CD14-positive monocyte (primary cell): ENCODE measurements around the gene PIP4K2B. TPM values are rescaled to one million over a fixed set of nuclear protein-coding genes. Genes with fewer than 3 reads are reported as not detected.
A peak's percentile ranks its signal among the peaks of the same experiment; 100 is the strongest.

ENCODE experiments used
- DNase-seq, 3 donors: peaks; one replicate each; pipeline ENCODE4 v3.0.0-alpha.2; 2011 to 2022
- H2AFZ ChIP-seq: 2 replicates; pipeline ENCODE4 v1.6.0; 2012; ENCODE audit warnings: mild to moderate bottlenecking, low read depth, low read length, inconsistent platforms; ENCODE audit not compliant: insufficient read depth, poor library complexity, severe bottlenecking
- H3K27ac ChIP-seq, 2 donors: 1 replicate in 1 of 2; 2 replicates in 1 of 2; pipeline ENCODE4 v1.5.1; 2012 to 2013; ENCODE audit warnings: low read length in 2 of 2, control low read depth in 1 of 2, inconsistent platforms in 1 of 2, low read depth in 1 of 2, mild to moderate bottlenecking in 1 of 2
- H3K27me3 ChIP-seq, 2 donors: one replicate each; pipeline versions ENCODE4 v1.6.0 to v1.6.1; 2011 to 2013; ENCODE audit warnings: low read length in 2 of 2; ENCODE audit not compliant: control insufficient read depth in 2 of 2, insufficient read depth in 2 of 2
- H3K36me3 ChIP-seq, 2 donors: replicated peaks in 1 of 2; 1 replicate in 1 of 2; 2 replicates in 1 of 2; pipeline versions ENCODE4 v1.5.1 to v1.6.1; 2012 to 2013; ENCODE audit warnings: low read length in 2 of 2, control low read depth in 1 of 2, inconsistent platforms in 1 of 2, mild to moderate bottlenecking in 1 of 2; ENCODE audit not compliant: insufficient read depth in 2 of 2, control insufficient read depth in 1 of 2
- H3K4me1 ChIP-seq, 2 donors: 1 replicate in 1 of 2; 2 replicates in 1 of 2; pipeline versions ENCODE4 v1.5.1 to v1.6.1; 2012 to 2013; ENCODE audit warnings: low read length in 2 of 2, control low read depth in 1 of 2, inconsistent platforms in 1 of 2, mild to moderate bottlenecking in 1 of 2, moderate library complexity in 1 of 2; ENCODE audit not compliant: insufficient read depth in 2 of 2, control insufficient read depth in 1 of 2
- H3K4me2 ChIP-seq: replicated peaks from 2 replicates; pipeline ENCODE3; 2012; ENCODE audit warnings: low read length, moderate library complexity, mild to moderate bottlenecking; ENCODE audit not compliant: poor library complexity, severe bottlenecking; ENCODE audit errors: extremely low read depth
- H3K4me3 ChIP-seq, 3 experiments: fragments of 200-600 bp in 1 of 3; sonication (generic) in 1 of 3; replicated peaks in 1 of 3; 1 replicate in 2 of 3; 2 replicates in 1 of 3; pipeline ENCODE4 v1.5.1; 2011 to 2013; ENCODE audit warnings: low read length in 3 of 3, mild to moderate bottlenecking in 3 of 3, control low read depth in 2 of 3, low read depth in 2 of 3, inconsistent platforms in 1 of 3, moderate library complexity in 1 of 3
- H3K79me2 ChIP-seq: 2 replicates; pipeline ENCODE4 v1.6.0; 2012; ENCODE audit warnings: mild to moderate bottlenecking, control low read depth, inconsistent platforms, low read length, moderate library complexity; ENCODE audit not compliant: insufficient read depth
- H3K9ac ChIP-seq: 2 replicates; pipeline ENCODE4 v1.6.0; 2017; ENCODE audit warnings: low read length, mild to moderate bottlenecking; ENCODE audit not compliant: insufficient read depth, poor library complexity, severe bottlenecking
- H3K9me3 ChIP-seq, 2 donors: replicated peaks in 1 of 2; 1 replicate in 1 of 2; 2 replicates in 1 of 2; pipeline versions ENCODE4 v1.5.1 to v1.6.1; 2012 to 2013; ENCODE audit warnings: low read length in 2 of 2, control low read depth in 1 of 2; ENCODE audit not compliant: control insufficient read depth in 1 of 2, insufficient read depth in 1 of 2
- H4K20me1 ChIP-seq: 2 replicates; pipeline ENCODE4 v1.6.0; 2012; ENCODE audit warnings: mild to moderate bottlenecking, low read length, control low read depth, moderate library complexity; ENCODE audit not compliant: insufficient read depth
- H3K27ac Mint-ChIP-seq, 7 donors: one replicate each; pipeline ENCODE4 v1.8.0; 2020; ENCODE audit warnings: mild to moderate bottlenecking in 7 of 7, mixed read lengths in 7 of 7, moderate library complexity in 6 of 7, inconsistent platforms in 2 of 7
- H3K27me3 Mint-ChIP-seq, 3 donors: one replicate each; pipeline ENCODE4 v1.8.0; 2021 to 2022; ENCODE audit warnings: low read depth in 3 of 3, mild to moderate bottlenecking in 3 of 3, mixed read lengths in 3 of 3, moderate library complexity in 3 of 3, inconsistent platforms in 1 of 3
- H3K36me3 Mint-ChIP-seq, 2 donors: one replicate each; pipeline ENCODE4 v1.8.0; 2020; ENCODE audit warnings: mixed read lengths in 2 of 2, inconsistent platforms in 1 of 2, mild to moderate bottlenecking in 1 of 2
- H3K4me1 Mint-ChIP-seq: one replicate; pipeline ENCODE4 v1.8.0; 2020; ENCODE audit warnings: mild to moderate bottlenecking, mixed read lengths
- H3K4me3 Mint-ChIP-seq, 2 donors: one replicate each; pipeline ENCODE4 v1.8.0; 2020; ENCODE audit warnings: mild to moderate bottlenecking in 2 of 2, mixed read lengths in 2 of 2, moderate library complexity in 1 of 2
- H3K9me3 Mint-ChIP-seq, 7 donors: one replicate each; pipeline ENCODE4 v1.8.0; 2020 to 2022; ENCODE audit warnings: mixed read lengths in 7 of 7, mild to moderate bottlenecking in 6 of 7, moderate library complexity in 6 of 7, inconsistent platforms in 2 of 7
- CTCF ChIP-seq: fragments of 200-600 bp; IDR thresholded peaks from one replicate; pipeline ENCODE4 v1.8.0; 2022; ENCODE audit warnings: antibody characterized with exemption, mild to moderate bottlenecking
- WGBS: methylation state at CpG from one replicate; pipeline ENCODE4 v1.1.5; 2013; ENCODE audit warnings: missing lambda C conversion rate; ENCODE audit not compliant: insufficient coverage; 5-methylcytosine and 5-hydroxymethylcytosine counted together
- intact Hi-C, 2 donors: fragments of 100-400 bp; cut with micrococcal nuclease; formaldehyde crosslinking; loops; one replicate each; pipeline versions ENCODE4 v1.15.0 to v1.15.1; 2023
- polyA plus RNA-seq, 3 donors: library from polyadenylated mRNA; depleted of rRNA in 1 of 3; unstranded in 2 of 3; stranded (reverse) in 1 of 3; fragments of 300-500 nt in 2 of 3; fragments of >200 nt in 1 of 3; fragmentation: Illumina TruSeq in 2 of 3; gene quantifications; 1 replicate in 2 of 3; 2 replicates in 1 of 3; pipeline ENCODE4 v1.2.3, GENCODE V29; 2012 to 2021

PIP4K2B gene
- polyA plus RNA-seq, 3 donors: 4.4 to 20.2 (median 4.6) TPM

GRCh38 chr17:38747463-38748148, 51.8 kb downstream of the PIP4K2B start:
- no peak for DNase-seq
- 0% methylated on average over 39 of the region's 64 CpGs for WGBS

More at GRCh38 chr17:38747463-38748148, 51.8 kb downstream of the PIP4K2B start:
- Histone ChIP-seq H3K9ac (peak overlapping the region; percentile 10), H2AFZ (peak overlapping the region; percentile 69), H3K27me3 (peaks cover 21 to 59% of the 10 kb centered on the region in 2 donors), H3K27ac (no peak overlapping the region), H3K4me2 (peak overlapping the region; percentile 64), H3K79me2 (peaks cover 1% of the 10 kb centered on the region), H3K9me3 (no peaks in the 10 kb centered on the region), H3K4me3 (peak overlapping the region in 2 of 3 experiments; percentile 32 to 61), H3K4me1 (peaks cover 54 to 61% of the 10 kb centered on the region in 2 donors), H3K36me3 (no peaks in the 10 kb centered on the region), H4K20me1 (no peaks in the 10 kb centered on the region)
- H3K27ac Mint-ChIP-seq: no peak overlapping the region
- H3K27me3 Mint-ChIP-seq: peaks cover 56 to 83% (median 66%) of the 10 kb centered on the region in 3 donors
- peaks cover 0 to 21% (median 4%) of the 10 kb centered on the region in 7 donors for H3K9me3 Mint-ChIP-seq
- peaks cover 51% of the 10 kb centered on the region for H3K4me1 Mint-ChIP-seq
- no peak for TF ChIP-seq CTCF
- intact Hi-C loops: no loop called here
- peaks cover 3 to 5% of the 10 kb centered on the region in 2 donors for H3K36me3 Mint-ChIP-seq
- H3K4me3 Mint-ChIP-seq: peak overlapping the region; percentile 70 to 94
